ENCODE measurements around the gene ADAMTSL2.

DNA sequence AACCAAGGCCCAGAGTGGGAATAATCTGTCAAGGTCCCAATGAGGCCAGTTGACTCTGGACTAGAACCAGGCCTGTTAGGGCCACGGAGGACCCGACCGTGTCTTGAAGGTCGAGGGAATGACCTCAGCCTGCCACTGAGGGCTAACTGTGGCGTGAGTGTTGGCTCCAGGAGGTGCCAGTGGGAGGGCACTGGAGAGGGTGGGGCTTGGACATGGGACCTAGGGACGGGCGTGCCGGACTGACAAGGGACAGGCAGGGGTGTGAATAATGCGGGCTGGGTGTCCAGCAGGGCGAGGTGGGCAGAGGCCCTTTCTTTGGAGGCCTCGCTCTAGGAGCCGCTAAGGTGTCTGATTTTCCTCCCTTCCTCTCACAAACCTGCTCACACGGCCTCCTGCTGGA is 7.5 kb downstream of the ADAMTSL2 start:
- no peak for TF ChIP-seq POLR2AphosphoS5 (IDR thresholded peaks at IDR 0.05)
- no peak for TF ChIP-seq POLR2A (IDR thresholded peaks at IDR 0.05)
